GM12875 (cell line): ENCODE data around the gene PLEKHA4.
"Not testable (repeated sequence)": the region's sequence is repeated elsewhere in the genome, so short reads cannot be mapped to it uniquely, and the experiment has no call there.

Experiments used
- H3K4me3 ChIP-seq: one replicate; pipeline ENCODE4 v1.5.1; 2011; ENCODE audit warnings: low read depth, low read length, control low read depth
- TF ChIP-seq, protein P1 (sequence below): IDR thresholded peaks from 2 replicates; pipeline ENCODE4 v1.5.1; 2011; ENCODE audit warnings: low read depth, mild to moderate bottlenecking, control low read depth, inconsistent platforms, low read length, moderate library complexity, borderline replicate concordance; ENCODE audit not compliant: insufficient read depth

PLEKHA4 gene

GRCh38 chr19:48794291-48794690 is 74.1 kb downstream of the PLEKHA4 start:
- H3K4me3 ChIP-seq: no peak overlapping the region
- TF ChIP-seq, protein P1, sequence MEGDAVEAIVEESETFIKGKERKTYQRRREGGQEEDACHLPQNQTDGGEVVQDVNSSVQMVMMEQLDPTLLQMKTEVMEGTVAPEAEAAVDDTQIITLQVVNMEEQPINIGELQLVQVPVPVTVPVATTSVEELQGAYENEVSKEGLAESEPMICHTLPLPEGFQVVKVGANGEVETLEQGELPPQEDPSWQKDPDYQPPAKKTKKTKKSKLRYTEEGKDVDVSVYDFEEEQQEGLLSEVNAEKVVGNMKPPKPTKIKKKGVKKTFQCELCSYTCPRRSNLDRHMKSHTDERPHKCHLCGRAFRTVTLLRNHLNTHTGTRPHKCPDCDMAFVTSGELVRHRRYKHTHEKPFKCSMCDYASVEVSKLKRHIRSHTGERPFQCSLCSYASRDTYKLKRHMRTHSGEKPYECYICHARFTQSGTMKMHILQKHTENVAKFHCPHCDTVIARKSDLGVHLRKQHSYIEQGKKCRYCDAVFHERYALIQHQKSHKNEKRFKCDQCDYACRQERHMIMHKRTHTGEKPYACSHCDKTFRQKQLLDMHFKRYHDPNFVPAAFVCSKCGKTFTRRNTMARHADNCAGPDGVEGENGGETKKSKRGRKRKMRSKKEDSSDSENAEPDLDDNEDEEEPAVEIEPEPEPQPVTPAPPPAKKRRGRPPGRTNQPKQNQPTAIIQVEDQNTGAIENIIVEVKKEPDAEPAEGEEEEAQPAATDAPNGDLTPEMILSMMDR: no peak

GRCh38 chr19:48793271-48793670 is 75.1 kb downstream of the PLEKHA4 start:
- TF ChIP-seq, protein P1: no peak
- no peak overlapping the region for H3K4me3 ChIP-seq

GRCh38 chr19:48787331-48787730 is 81.1 kb downstream of the PLEKHA4 start:
- H3K4me3 ChIP-seq: not testable (repeated sequence)
